GM18870 (cell line): ENCODE measurements around the gene PKHD1.
A peak's percentile ranks its signal among the peaks of the same experiment; 100 is the strongest.
"Not testable (repeated sequence)": the region's sequence is repeated elsewhere in the genome, so short reads cannot be mapped to it uniquely, and the experiment has no call there.

Source experiments
- ATAC-seq: cut with Tn5 transposase; IDR thresholded peaks from one replicate; pipeline ENCODE4 v1.9.1; 2021; ENCODE audit warnings: moderate library complexity; ENCODE audit not compliant: unreplicated experiment

PKHD1 gene

DNA sequence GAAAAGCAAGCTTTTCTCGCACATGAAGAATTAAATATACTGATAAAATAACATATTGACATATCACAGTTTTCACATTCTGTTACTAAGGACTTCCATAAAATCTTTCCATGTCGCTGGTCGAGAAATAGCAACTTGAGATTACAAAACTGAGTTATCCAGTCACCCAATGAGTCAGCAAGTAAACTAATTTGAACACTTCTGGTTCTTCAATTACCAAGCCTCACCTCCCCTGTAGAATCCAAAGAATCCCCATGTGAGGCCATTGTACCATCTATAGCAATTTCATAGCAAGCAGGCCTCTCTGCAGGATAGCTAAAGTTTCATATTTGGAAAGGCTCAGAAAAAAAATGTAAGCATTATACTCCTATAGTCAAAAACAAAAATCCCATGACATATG lies 87.3 kb downstream of the PKHD1 start:
- no peak for ATAC-seq

GRCh38 chr6:51996296-51996947 lies 91.0 kb downstream of the PKHD1 start:
- peak; percentile 83 for ATAC-seq

- no peak for ATAC-seq
These were observed 92.1 kb downstream of the PKHD1 start for GRCh38 chr6:51995214-51995755.

DNA sequence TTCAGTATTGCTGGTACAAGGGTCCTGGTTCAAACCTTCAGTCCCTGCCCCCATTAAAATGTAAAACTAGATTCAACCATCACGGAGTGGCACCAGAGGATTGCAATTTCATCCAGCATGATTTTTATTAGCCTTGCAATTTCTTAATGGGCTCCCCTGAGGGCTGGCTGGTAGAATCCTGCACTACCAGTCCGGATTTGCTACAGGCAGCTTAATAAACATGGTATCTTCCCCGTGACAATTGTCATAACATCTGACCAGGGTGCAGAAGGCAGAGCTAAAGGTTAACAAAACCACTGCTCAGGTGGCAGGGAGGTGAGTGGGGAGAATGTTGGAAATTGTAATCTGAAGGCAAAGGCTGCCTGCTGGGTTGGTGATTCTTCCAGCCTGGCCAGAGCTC lies 94.5 kb downstream of the PKHD1 start:
- no peak for ATAC-seq

DNA sequence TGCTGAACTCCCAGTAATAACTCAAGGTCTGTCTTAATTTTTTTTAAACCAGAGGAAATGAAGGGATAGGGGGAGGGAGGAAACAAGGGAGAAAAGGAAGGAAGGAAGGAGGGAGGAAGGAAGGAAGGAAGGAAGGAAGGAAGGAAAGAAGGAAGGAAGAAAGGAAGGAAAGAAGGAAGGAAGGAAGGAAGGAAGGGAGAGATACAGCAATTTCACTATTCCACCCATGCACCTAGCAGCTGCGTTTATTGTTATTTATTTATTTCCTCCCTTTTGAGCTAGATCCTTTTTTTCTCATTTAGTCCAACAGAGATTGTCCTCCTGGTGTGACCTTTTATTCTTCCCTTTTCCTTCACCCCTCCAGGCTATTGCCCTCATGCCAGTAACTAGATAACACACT lies 97.6 kb downstream of the PKHD1 start:
- ATAC-seq = no peak

GRCh38 chr6:51986864-51987263 lies 100.5 kb downstream of the PKHD1 start:
- ATAC-seq = no peak

- ATAC-seq = no peak
These were observed 103.8 kb downstream of the PKHD1 start for GRCh38 chr6:51983564-51983963.

GRCh38 chr6:51982695-51983094 lies 104.7 kb downstream of the PKHD1 start:
- ATAC-seq = not testable (repeated sequence)

- ATAC-seq = no peak
These were observed 111.0 kb downstream of the PKHD1 start for GRCh38 chr6:51976374-51976773.

GRCh38 chr6:51972659-51973058 lies 114.8 kb downstream of the PKHD1 start:
- ATAC-seq = no peak

DNA sequence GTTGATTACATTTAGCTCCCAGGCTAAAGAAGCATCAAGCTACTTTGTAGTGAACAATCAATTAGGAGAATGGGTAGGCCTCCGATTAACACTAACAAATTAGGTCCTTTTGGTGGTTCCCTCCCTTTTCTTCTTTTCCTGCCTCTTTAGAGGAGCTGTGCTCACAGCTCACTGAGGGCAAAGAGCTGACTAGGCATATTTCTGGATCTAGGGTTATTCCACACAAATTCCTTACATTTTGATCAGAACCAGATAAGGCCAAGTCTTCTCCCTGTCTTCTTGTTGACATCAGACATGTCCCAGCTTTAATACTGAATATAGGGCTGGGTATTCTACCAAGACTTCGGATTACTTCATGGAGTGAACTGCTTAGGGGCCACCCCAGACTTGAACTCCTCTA lies 119.1 kb downstream of the PKHD1 start:
- no peak for ATAC-seq

DNA sequence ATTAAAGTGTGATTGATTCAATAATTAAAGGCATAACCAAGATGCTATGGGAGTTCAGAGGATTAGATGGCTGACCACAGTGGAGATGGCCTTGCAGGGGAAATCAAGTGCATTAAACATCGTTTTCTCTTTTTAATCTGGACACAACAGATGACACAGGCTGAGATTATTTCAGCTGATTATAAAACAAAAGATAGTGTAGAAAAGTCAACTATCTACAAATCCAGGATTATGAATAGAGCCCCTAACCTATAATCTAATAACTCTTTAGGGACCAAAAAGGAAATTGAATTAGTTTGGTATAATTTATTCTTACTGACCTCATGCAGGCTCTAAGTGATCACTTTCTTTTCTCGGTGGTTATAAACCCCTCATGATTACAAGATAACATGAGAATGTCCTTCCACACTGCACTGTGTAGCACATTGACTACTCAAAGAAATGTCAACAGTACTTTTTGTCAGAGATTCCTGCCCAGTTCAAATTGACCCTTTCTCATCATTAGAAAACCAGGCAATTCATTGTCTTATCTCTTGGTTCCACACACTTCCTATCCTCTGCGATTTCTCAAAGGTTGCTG lies 122.1 kb downstream of the PKHD1 start:
- ATAC-seq = no peak

DNA sequence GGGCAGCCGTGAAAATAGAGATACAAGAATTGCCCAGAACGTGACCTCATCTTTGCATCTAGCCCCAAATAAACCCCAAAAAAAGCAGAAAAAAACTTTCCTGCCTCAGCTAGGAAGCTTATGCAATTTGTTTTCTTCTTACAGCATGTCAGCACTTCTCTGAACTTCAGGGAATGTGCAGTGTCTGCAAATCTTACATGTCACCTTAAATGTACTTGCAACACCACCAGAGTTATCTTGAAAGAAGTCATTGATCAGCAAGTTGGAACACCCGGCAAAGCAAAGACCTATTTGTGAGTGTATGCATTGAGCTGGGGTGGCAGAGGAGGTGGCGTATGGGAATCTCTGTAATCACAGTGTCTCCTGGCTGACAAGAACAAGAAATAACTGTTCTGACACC lies 123.4 kb downstream of the PKHD1 start:
- ATAC-seq = no peak

DNA sequence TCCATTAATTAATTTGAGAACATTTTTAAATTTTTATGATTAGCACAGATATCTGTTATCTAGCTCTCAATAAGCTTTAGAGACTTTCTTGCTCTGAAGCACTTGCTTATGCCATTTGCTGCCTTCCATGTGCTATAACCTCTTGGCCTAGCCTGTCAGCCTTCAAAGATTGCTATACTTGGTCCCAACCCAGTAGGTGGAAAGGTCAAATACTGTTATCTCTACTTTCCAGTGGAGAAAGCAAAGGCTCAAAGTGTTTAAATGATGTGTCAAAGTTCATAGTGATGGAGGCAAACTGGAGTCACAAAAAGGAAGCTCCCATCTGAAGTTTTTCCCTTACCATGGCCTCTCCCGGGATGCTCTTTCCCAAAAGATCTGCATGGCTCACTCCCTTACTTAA lies 125.1 kb downstream of the PKHD1 start:
- ATAC-seq = no peak

- no peak for ATAC-seq
These were observed 127.0 kb downstream of the PKHD1 start for GRCh38 chr6:51960419-51960818.

DNA sequence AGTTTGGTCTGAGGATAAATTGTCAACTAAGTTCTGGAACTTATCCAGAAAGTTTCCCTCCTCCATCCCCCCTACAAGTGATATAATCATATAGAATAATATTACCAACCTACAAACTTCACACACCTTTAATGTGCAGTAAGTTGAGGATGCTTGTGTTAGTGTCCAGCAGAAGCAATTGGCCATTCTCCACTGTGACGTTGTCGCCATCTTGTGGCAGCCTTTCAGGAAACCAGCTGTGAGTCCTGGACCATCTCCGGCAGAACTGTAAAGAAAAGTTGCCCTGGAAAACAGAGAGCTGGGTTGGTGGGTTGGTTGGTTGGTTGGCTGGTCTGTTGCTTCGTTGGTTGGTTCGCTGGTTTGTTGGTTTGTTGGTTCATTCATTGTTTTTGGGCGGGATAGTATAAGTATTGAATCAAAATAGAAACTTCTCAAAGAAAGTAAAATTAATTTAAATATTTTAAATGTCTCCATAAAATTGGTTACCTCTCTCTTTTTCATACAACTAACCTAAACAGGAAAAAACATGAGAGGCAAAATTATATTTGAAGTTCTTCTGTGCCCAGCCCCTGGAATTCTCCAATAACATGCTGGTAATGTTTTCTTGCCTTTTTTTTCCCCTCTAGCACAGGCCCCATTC lies 127.5 kb downstream of the PKHD1 start:
- ATAC-seq = peak; percentile 88

DNA sequence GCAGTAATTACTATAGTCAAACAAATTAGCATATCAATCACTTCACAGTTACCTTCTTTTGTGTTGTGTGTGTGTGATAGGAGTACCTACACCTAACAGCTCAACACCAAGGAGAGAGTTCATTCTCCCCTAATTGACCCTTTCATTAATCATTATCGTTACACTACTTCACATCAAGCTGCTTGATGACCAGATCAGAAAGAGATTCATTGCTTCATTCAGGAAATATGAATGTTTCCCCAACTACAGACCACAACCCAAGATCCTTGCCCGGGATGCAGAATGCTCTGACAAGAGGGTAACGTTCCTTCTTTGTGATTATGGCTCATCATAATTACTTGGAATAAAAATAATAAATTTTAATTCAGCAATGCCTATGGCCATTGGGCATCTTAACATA lies 132.7 kb downstream of the PKHD1 start:
- ATAC-seq = no peak

- no peak for ATAC-seq
These were observed 134.2 kb downstream of the PKHD1 start for GRCh38 chr6:51953246-51953645.

- ATAC-seq = no peak
These were observed 135.5 kb downstream of the PKHD1 start for GRCh38 chr6:51951924-51952323.

GRCh38 chr6:51949526-51949925 lies 137.9 kb downstream of the PKHD1 start:
- ATAC-seq = no peak

DNA sequence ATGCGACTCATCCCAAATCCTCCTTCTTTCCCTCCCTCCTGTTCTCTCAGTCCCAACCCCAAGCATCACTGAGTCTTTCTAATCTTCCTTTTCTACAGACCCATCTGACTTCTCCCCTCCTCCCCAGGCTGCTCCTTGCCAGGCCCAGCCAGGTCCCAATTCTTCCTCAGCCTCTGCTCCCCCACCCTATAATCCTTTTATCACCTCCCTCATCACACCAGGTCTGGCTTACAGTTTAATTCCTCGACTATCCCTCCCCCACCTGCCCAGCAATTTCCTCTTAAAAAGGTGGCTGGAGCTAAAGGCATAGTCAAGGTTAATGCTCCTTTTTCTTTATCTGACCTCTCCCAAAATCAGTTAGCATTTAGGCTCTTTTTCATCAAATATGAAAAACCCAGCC lies 147.7 kb downstream of the PKHD1 start:
- ATAC-seq = not testable (repeated sequence)
